HG03139 (cell line): ENCODE results near the gene DDR2.
"Not testable (repeated sequence)": the region's sequence is repeated elsewhere in the genome, so short reads cannot be mapped to it uniquely, and the experiment has no call there.

Source experiments
- ATAC-seq: cut with Tn5 transposase; IDR thresholded peaks from one replicate; pipeline ENCODE4 v1.9.1; 2021; ENCODE audit not compliant: unreplicated experiment

DDR2 gene

GRCh38 chr1:162755306-162755705, 123.0 kb downstream of the DDR2 start:
- ATAC-seq, result no peak

GRCh38 chr1:162756523-162756922, 124.3 kb downstream of the DDR2 start:
- no peak for ATAC-seq

- ATAC-seq, result no peak
These were observed 125.2 kb downstream of the DDR2 start for GRCh38 chr1:162757476-162757875.

- ATAC-seq, result no peak
These were observed 133.5 kb downstream of the DDR2 start for GRCh38 chr1:162765788-162766187.

GRCh38 chr1:162772571-162773154, 140.4 kb downstream of the DDR2 start:
- ATAC-seq, result no peak

GRCh38 chr1:162774007-162774406, 141.7 kb downstream of the DDR2 start:
- ATAC-seq, result no peak

- no peak for ATAC-seq
These were observed 146.8 kb downstream of the DDR2 start for GRCh38 chr1:162779043-162779442.

GRCh38 chr1:162782671-162783070, 150.4 kb downstream of the DDR2 start:
- no peak for ATAC-seq

- not testable (repeated sequence) for ATAC-seq
These were observed 152.7 kb downstream of the DDR2 start for GRCh38 chr1:162784926-162785325.

GRCh38 chr1:162788783-162789182, 156.5 kb downstream of the DDR2 start:
- not testable (repeated sequence) for ATAC-seq

- ATAC-seq, result peak; percentile 100
These were observed 158.2 kb downstream of the DDR2 start, which contains the start of gene HSD17B7 for GRCh38 chr1:162790303-162790984. HSD17B7 (plus strand) TSS chr1:162790702; CDS start chr1:162790801, 99 bp downstream.

- not testable (repeated sequence) for ATAC-seq
These were observed 158.7 kb downstream of the DDR2 start for GRCh38 chr1:162790985-162791357.

- not testable (repeated sequence) for ATAC-seq
These were observed 162.0 kb downstream of the DDR2 start for GRCh38 chr1:162794284-162794683.

- ATAC-seq, result not testable (repeated sequence)
These were observed 164.5 kb downstream of the DDR2 start for GRCh38 chr1:162796617-162797279.

- not testable (repeated sequence) for ATAC-seq
These were observed 167.9 kb downstream of the DDR2 start for GRCh38 chr1:162799995-162800830.

GRCh38 chr1:162807503-162807902, 175.2 kb downstream of the DDR2 start:
- not testable (repeated sequence) for ATAC-seq

- ATAC-seq, result not testable (repeated sequence)
These were observed 180.1 kb downstream of the DDR2 start for GRCh38 chr1:162812357-162812756.

- ATAC-seq, result not testable (repeated sequence)
These were observed 185.9 kb downstream of the DDR2 start for GRCh38 chr1:162818136-162818535.

GRCh38 chr1:162818666-162819065, 186.4 kb downstream of the DDR2 start:
- not testable (repeated sequence) for ATAC-seq

GRCh38 chr1:162822391-162823200, 190.3 kb downstream of the DDR2 start:
- no peak for ATAC-seq
